Measurements from ENCODE around the gene ZNF230.

DNA sequence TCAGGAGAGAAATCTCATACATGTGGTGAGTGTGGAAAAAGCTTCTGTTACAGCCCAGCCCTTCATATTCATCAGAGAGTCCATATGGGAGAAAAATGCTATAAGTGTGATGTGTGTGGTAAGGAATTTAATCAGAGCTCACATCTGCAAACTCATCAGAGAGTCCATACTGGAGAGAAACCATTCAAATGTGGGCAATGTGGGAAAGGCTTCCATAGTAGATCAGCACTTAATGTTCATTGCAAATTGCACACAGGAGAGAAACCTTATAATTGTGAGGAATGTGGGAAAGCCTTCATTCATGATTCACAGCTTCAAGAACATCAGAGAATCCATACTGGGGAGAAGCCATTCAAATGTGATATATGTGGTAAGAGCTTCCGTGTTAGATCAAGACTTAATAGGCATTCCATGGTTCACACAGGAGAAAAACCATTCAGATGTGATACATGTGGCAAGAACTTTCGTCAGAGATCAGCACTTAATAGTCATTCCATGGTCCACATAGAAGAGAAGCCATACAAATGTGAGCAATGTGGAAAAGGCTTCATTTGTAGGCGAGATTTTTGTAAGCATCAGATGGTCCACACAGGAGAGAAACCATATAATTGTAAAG, 36.6 kb upstream of the ZNF230 start:
- TF ChIP-seq EZH2 (IDR thresholded peaks at IDR 0.05; ENCODE audit: borderline replicate concordance, low read length), result no peak
- TF ChIP-seq, protein P1, sequence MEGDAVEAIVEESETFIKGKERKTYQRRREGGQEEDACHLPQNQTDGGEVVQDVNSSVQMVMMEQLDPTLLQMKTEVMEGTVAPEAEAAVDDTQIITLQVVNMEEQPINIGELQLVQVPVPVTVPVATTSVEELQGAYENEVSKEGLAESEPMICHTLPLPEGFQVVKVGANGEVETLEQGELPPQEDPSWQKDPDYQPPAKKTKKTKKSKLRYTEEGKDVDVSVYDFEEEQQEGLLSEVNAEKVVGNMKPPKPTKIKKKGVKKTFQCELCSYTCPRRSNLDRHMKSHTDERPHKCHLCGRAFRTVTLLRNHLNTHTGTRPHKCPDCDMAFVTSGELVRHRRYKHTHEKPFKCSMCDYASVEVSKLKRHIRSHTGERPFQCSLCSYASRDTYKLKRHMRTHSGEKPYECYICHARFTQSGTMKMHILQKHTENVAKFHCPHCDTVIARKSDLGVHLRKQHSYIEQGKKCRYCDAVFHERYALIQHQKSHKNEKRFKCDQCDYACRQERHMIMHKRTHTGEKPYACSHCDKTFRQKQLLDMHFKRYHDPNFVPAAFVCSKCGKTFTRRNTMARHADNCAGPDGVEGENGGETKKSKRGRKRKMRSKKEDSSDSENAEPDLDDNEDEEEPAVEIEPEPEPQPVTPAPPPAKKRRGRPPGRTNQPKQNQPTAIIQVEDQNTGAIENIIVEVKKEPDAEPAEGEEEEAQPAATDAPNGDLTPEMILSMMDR (IDR thresholded peaks at IDR 0.05; ENCODE audit: low read length), result no peak

Data from OCI-LY1 (cell line).